ENCODE data around the gene CDC42SE2.

- TF ChIP-seq CTCF (IDR thresholded peaks at IDR 0.05; ENCODE audit: low read depth, low read length) (no peak), POLR2A (IDR thresholded peaks at IDR 0.05; ENCODE audit: extremely low read depth, insufficient read length) (no peak), MAX (IDR thresholded peaks at IDR 0.05; ENCODE audit: low read depth, low read length) (no peak)
Measured at GRCh38 chr5:131355971-131356528, 92.2 kb downstream of the CDC42SE2 start.

Measured in NB4 (cell line).